Measurements from ENCODE around the gene TIRAP.
A peak's percentile ranks its signal among the peaks of the same experiment; 100 is the strongest.
"Not testable (repeated sequence)": the region's sequence is repeated elsewhere in the genome, so short reads cannot be mapped to it uniquely, and the experiment has no call there.

The TIRAP gene

GRCh38 chr11:126282736-126283591 is at the start of gene TIRAP:
Gene TIRAP, plus strand, starts transcription at chr11:126283093. Its CDS starts 7,802 bp downstream, at chr11:126290895.
- intact Hi-C loops (cut with DNase I) = no loop called here
- DNase-seq = peak in 41 of 42 donors; percentile 40 to 82 (median 64)

GRCh38 chr11:126233391-126233790 is 49.5 kb upstream of the TIRAP start:
- DNase-seq = no peak
- intact Hi-C loops (cut with DNase I) = no loop called here

- no peak for DNase-seq
- intact Hi-C loops (cut with DNase I) = no loop called here
These were observed 36.3 kb upstream of the TIRAP start for GRCh38 chr11:126246636-126247035.

GRCh38 chr11:126253265-126253664 is 29.6 kb upstream of the TIRAP start:
- DNase-seq = no peak
- intact Hi-C loops (cut with DNase I) = no loop called here

GRCh38 chr11:126254819-126255218 is 28.1 kb upstream of the TIRAP start:
- intact Hi-C loops (cut with DNase I) = no loop called here
- no peak for DNase-seq

- intact Hi-C loops (cut with DNase I); DNase-seq: not testable (repeated sequence)
These were observed 27.4 kb upstream of the TIRAP start for GRCh38 chr11:126255507-126255906.

GRCh38 chr11:126256216-126256615 is 26.7 kb upstream of the TIRAP start:
- intact Hi-C loops (cut with DNase I) = no loop called here
- DNase-seq = no peak

GRCh38 chr11:126257144-126257543 is 25.7 kb upstream of the TIRAP start:
- DNase-seq = no peak
- intact Hi-C loops (cut with DNase I) = no loop called here

GRCh38 chr11:126257764-126258163 is 25.1 kb upstream of the TIRAP start:
- DNase-seq = peak in 6 of 42 donors; percentile 22 to 57 (median 44)

GRCh38 chr11:126262216-126262615 is 20.7 kb upstream of the TIRAP start:
- intact Hi-C loops (cut with DNase I) = no loop called here
- DNase-seq = no peak

More at GRCh38 chr11:126257764-126258163, 25.1 kb upstream of the TIRAP start:
- intact Hi-C loops (cut with DNase I) = no loop called here

- intact Hi-C loops (cut with DNase I) = no loop called here
- DNase-seq = no peak
These were observed 19.4 kb upstream of the TIRAP start for GRCh38 chr11:126263489-126263888.

GRCh38 chr11:126265811-126266210 is 17.1 kb upstream of the TIRAP start:
- intact Hi-C loops (cut with DNase I) = loop anchor here (5.0 kb wide), 3 partner anchors 36 to 204 kb away; partner anchors contain the start of genes CDON, DCPS, FAM118B and RPUSD4
- DNase-seq = peak in 2 of 42 donors; percentile 21 to 29

GRCh38 chr11:126267650-126268049 is 15.2 kb upstream of the TIRAP start:
- intact Hi-C loops (cut with DNase I) = loop anchor here (5.0 kb wide), 3 partner anchors 35 to 205 kb away; partner anchors contain the start of genes CDON, DCPS, FAM118B and RPUSD4
- DNase-seq = no peak

GRCh38 chr11:126268361-126268707 is 14.6 kb upstream of the TIRAP start:
- intact Hi-C loops (cut with DNase I) = loop anchor here (5.0 kb wide), 3 partner anchors 34 to 206 kb away; partner anchors contain the start of genes CDON, DCPS, FAM118B and RPUSD4

GRCh38 chr11:126268708-126269579 is 13.9 kb upstream of the TIRAP start, which contains the start of the genes FOXRED1 and SRPRA:
Gene FOXRED1, plus strand, starts transcription at chr11:126269154. Its CDS starts 53 bp downstream, at chr11:126269207.
Gene SRPRA, minus strand, starts transcription at chr11:126268895. Its CDS starts 91 bp downstream, at chr11:126268804.
- DNase-seq = peak; percentile 98 to 100 (median 100)
- intact Hi-C loops (cut with DNase I) = loop anchor here (5.0 kb wide), 3 partner anchors 33 to 207 kb away; partner anchors contain the start of genes CDON, DCPS, FAM118B and RPUSD4

More at GRCh38 chr11:126268361-126268707, 14.6 kb upstream of the TIRAP start:
- DNase-seq = peak in 3 of 42 donors; percentile 8 to 50 (median 10)

- DNase-seq = no peak
These were observed 5.6 kb upstream of the TIRAP start for GRCh38 chr11:126277322-126277721.

GRCh38 chr11:126277780-126278179 is 5.1 kb upstream of the TIRAP start:
- intact Hi-C loops (cut with DNase I) = no loop called here
- DNase-seq = no peak

More at GRCh38 chr11:126277322-126277721, 5.6 kb upstream of the TIRAP start:
- intact Hi-C loops (cut with DNase I) = no loop called here

- intact Hi-C loops (cut with DNase I) = no loop called here
- no peak for DNase-seq
These were observed 3.7 kb upstream of the TIRAP start for GRCh38 chr11:126279191-126279590.

- intact Hi-C loops (cut with DNase I) = no loop called here
- no peak for DNase-seq
These were observed 2.3 kb upstream of the TIRAP start for GRCh38 chr11:126280595-126280994.
